HL-60/S4 treated with retinoic acid at 250 ng/mL for 4 days and 3 days (cell line): Measurements from ENCODE around the gene OSMR.
"Not testable (repeated sequence)": the region's sequence is repeated elsewhere in the genome, so short reads cannot be mapped to it uniquely, and the experiment has no call there.

Source experiments
- in situ Hi-C: fragments of 300-500 bp; cut with MboI; formaldehyde crosslinking; loops from 2 replicates; pipeline ENCODE4 v1.7.0; 2022; ENCODE audit warnings: low sequenced_read_pairs

Gene OSMR

GRCh38 chr5:38827525-38827924 lies 18.3 kb upstream of the OSMR start:
- in situ Hi-C loops: no loop called here

DNA sequence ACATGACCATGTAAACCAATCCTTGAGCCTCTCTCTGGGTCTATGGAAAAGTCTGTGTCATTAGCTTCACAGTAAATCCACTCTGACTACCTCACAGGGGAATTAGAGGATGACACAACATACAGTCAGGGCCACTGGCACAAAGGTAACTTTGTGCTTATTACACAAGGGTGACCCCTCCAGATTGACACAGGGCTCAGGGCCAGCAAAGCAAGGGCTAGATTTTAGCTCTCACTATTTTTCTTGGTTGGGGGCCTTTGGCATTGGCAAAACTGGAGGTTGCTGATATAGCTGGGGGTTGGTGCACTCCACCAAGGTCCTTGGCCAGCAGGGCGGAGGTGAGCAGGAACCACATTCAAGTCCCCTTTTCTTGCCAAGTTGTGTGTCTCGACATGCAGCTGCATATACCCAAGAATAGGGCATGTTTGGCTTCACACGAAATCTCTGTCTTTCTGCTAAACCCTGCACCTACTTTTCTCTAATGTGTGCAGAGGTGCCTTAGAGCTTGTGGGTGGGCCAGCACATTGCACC lies 15.2 kb upstream of the OSMR start:
- in situ Hi-C loops: no loop called here

DNA sequence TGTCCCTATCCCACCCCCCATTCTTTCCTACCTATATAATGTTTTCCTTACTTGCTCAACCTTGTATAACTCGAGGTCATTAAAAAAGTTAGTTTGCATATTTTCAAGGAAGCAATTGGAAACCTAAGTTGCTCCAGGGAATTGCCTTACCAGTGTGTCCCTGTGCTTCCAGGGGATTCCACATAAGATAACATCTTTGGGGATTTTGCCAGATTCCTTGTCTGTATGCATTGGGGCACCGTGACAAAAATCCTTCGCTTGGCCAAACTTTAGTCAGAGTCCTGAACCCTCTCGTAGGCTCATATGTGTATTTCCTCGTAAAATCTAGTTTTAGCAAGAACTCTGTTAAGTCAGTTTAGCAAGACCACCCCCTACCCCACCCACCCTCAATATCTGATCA lies 14.7 kb upstream of the OSMR start:
- in situ Hi-C loops: no loop called here

DNA sequence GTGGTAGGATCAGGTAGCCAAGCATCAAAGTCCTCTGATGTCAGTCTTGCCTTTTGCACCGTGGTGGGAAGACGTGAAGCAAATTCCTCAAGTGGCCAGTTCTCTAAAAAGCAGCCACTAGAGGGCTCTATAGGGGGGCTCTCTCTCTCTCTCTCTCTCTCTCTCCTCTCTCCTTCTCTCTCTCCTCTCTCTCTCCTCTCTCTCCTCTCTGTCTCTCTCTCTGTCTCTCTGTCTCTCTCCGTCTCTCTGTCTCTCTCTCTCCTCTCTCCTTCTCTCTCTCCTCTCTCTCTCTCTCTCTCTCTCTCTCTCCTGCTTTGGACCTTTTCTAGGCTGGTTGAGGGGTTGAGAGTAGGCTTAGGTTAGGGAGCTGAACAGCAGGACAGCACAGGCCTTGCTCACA lies 13.9 kb upstream of the OSMR start:
- in situ Hi-C loops: no loop called here

DNA sequence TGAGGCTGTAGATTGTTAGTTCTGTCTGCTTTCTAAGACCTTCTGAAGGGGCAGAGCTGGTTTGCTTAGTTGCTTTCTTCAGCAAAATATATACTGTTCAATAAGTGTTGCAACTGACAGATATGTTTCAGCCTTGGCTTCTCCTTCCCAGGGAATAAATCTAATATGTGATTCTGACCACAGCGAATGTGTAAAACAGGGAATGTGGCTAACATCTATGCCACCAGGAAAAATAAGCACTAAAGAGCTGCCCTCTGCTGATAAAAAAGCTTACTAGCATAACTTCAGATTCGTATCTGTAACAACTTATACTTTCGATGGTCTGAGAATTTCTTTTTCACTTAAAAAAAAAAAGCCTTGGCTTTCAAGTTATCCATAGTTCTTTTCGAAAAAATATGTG lies 13.0 kb upstream of the OSMR start:
- in situ Hi-C loops: no loop called here

GRCh38 chr5:38835887-38836286 lies 9.9 kb upstream of the OSMR start:
- in situ Hi-C loops: no loop called here

- in situ Hi-C loops: no loop called here
Observed at GRCh38 chr5:38837416-38837815, 8.4 kb upstream of the OSMR start.

DNA sequence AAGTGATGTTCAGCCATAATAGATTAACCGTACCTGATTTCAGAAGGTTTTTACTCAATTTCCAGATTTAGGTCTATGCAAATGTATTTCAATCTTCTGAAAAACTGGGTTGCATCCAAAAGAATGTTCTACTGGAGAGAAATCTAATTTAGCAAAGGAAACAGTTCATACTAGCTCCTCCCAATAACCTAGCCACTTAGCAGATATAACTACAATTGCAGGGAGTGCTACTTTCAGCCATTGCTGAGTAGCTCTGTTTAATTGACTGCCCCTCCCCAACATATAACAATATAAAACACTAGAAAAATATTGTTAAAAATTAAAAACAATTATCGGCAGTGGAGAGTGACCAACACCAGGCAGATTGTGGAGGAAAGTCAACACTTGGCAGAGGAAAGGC lies 7.9 kb upstream of the OSMR start:
- in situ Hi-C loops: no loop called here

- in situ Hi-C loops: no loop called here
Observed at GRCh38 chr5:38843665-38844064, 2.1 kb upstream of the OSMR start.

- in situ Hi-C loops: no loop called here
Observed at GRCh38 chr5:38846379-38847011, 683 bp downstream of the OSMR start.

DNA sequence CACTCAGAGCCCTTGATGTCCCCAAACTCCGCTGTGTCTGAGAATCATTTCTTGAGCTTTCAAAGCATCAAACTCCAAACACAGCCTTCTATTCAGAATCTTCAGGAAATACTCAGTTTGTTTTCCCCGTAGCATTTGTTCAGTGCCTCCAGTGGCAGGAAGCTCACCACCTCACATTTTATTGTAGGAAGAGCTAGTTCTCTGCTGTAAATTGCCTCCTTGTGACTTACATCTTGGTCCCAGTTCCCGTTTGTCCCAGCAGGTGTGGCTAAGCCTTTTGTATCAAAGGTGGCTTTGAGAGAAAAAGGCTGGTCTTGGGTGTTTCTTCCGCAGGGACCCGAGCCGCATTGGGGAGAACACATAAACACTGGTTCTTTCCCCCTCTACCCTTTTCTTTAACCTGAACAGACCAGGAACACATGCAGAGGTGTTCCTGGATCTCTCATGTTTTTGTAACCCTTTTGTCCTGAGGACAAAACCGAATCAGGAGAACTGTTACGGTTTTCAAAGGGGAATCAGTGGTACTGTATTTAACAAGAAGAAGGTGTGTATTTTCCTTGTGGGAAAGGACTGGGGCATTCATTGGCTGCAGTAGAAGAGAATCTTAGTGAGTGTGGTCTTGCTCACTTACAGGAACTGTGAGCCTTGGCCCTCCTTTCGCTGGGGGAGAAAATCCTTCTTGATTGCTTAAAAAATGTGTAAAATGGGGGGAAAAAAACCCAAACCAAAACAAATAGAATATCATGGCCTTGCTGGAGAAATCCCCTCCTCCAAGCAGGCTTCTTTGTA lies 1.9 kb downstream of the OSMR start:
- in situ Hi-C loops: no loop called here

DNA sequence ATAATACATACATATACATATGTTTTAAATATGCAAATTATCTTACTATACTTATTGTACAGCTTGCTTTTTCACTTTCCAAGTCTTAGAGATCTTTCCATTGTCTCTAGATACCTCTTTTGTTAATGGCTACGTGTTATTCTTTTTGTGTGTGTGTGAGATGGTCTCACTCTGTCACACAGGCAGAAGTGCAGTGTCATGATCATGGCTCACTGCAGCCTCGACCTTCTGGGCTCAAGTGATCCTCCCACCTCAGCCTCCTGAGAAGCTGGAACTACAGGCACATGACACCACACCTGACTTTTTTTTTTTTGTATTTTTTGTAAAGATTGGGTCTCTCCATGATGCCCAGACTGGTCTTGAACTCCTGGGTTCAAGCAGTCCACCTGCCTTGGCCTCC lies 2.8 kb downstream of the OSMR start:
- in situ Hi-C loops: no loop called here

- in situ Hi-C loops: not testable (repeated sequence)
Observed at GRCh38 chr5:38851640-38852039, 5.8 kb downstream of the OSMR start.

DNA sequence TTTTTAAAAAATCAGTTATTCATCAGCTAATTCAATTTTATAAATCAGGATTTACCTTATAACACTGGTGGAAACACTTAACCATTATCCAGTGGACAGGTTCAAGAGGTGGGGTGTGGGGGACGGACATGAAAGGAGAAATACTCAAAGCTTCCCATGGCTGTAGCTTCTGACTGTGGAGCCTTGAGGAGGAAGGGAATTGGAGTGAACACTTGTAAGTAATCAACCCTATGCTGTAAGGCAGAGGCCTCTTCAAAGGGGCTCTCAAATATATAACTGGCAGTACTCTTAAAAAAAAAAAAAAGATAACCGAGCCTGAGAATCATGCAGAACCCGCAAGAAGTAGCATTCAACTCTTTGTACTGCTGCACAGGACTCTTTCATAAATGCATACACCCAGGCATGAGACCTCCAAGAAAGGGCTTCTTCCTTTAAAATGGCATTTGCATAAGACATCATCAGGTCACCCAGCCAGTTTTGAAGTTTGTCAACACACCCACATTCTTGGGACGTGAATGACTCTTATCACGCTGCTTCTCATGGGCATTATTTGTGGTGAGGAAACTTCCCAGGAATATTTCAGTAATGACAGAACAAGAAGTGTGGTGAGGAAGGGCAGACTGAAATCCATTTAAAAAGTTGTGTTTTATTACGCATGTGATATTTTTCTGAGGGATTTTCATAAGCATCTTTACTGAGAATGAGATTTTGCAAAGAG lies 8.1 kb downstream of the OSMR start:
- in situ Hi-C loops: no loop called here

GRCh38 chr5:38854907-38855306 lies 9.1 kb downstream of the OSMR start:
- in situ Hi-C loops: no loop called here

GRCh38 chr5:38856660-38857059 lies 10.8 kb downstream of the OSMR start:
- in situ Hi-C loops: no loop called here

GRCh38 chr5:38858839-38859238 lies 13.0 kb downstream of the OSMR start:
- in situ Hi-C loops: no loop called here

- in situ Hi-C loops: not testable (repeated sequence)
Observed at GRCh38 chr5:38861986-38862770, 16.4 kb downstream of the OSMR start.

DNA sequence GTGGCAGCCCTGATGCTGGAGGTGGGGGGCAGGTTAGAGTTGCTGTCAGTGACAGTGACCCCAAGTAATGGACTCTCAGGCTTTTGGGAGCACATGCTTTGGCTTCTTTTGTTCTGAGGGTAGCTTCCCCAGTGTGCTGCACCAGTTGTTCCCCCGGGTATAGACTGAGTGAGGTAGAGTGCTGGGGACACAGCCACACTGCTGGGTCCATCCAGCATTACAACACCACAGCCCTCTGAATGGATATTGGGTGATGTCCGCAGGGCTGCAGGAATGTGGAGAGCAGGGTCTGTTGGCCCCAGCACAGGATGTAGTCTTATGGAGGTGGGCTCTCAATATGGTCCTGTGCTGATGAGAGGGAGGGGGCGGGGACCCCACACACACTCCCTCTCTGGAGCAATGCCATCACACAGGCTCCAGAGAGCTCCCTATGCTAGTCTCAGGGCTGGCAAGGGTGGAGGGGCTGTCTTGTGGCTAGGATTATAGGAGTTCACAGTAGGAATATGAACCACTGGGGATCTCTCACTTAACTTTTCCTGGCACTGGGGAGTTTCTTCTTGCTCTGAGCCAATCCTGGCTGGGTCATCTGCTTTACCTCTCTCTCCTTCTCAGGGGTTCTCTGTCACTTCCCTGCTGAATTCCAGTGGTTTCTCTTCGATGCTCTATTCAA lies 20.7 kb downstream of the OSMR start:
- in situ Hi-C loops: no loop called here

DNA sequence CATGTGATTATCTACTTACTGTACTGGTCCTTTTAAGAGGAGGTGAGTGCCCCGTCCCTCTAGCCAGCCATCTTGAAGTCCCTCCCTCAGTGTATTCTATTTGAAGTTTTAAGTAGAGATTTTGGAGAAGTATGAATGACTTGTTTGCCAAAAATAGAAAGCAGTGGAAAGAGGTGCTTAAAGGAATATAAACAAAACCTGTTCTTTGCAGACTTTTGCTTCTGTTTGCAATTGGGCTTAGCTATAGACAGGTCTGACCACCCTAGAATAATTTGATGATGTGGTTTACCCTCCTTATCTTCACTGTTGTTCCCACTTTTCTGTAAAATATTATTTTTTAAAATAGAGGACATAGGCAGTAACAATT lies 21.2 kb downstream of the OSMR start:
- in situ Hi-C loops: no loop called here

GRCh38 chr5:38867416-38867815 lies 21.6 kb downstream of the OSMR start:
- in situ Hi-C loops: no loop called here
